ENCODE results near the gene CTXN1. TPM values are rescaled to one million over a fixed set of nuclear protein-coding genes. Genes with fewer than 3 reads are reported as not detected.
A peak's percentile ranks its signal among the peaks of the same experiment; 100 is the strongest.

The CTXN1 gene
- total and polyA plus RNA-seq, 2 donors (not counting 1 experiment from before 2014, with no cell fraction given): not detected

- Histone ChIP-seq H3K4me3 (ENCODE audit: control extremely low read depth in 1 of 5, extremely low read depth in 1 of 5, insufficient read depth in 1 of 5, low read depth in 2 of 5, low read length in 4 of 5) (peak overlapping the region; percentile 52 to 69 (median 63)), H2AFZ (ENCODE audit: insufficient read depth, low read depth, low read length, poor library complexity, severe bottlenecking) (peak overlapping the region; percentile 70), H3K79me2 (ENCODE audit: control insufficient read depth, insufficient read depth, low read length) (peaks cover 8% of the 10 kb centered on the region), H3K4me1 (ENCODE audit: control insufficient read depth in 2 of 2, insufficient read depth in 2 of 2, low read length in 2 of 2) (peaks cover 55 to 57% of the 10 kb centered on the region in 2 donors), H3K4me2 (replicated peaks; ENCODE audit: low read depth, low read length, poor library complexity, severe bottlenecking) (peak overlapping the region; percentile 83), H4K20me1 (ENCODE audit: control insufficient read depth, insufficient read depth, low read length, poor library complexity, severe bottlenecking) (peaks cover 51% of the 10 kb centered on the region), H3K36me3 (replicated peaks in 1 of 2; ENCODE audit: control extremely low read depth in 1 of 2, control insufficient read depth in 1 of 2, extremely low read depth in 1 of 2, insufficient read depth in 2 of 2, low read length in 1 of 2) (peaks cover 0 to 13% of the 10 kb centered on the region in 2 experiments), H3K27ac (ENCODE audit: low read length in 2 of 2) (peak overlapping the region; percentile 73 to 74), H3K9me3 (ENCODE audit: control extremely low read depth in 1 of 3, control insufficient read depth in 2 of 3, insufficient read depth in 1 of 3, low read length in 2 of 3) (peaks cover 0 to 21% (median 0%) of the 10 kb centered on the region in 3 donors), H3K27me3 (replicated peaks in 1 of 4; ENCODE audit: control extremely low read depth in 1 of 4, control insufficient read depth in 3 of 4, insufficient read depth in 4 of 4, low read length in 3 of 4) (peaks cover 0 to 28% (median 16%) of the 10 kb centered on the region in 4 experiments), H3K9ac (ENCODE audit: low read length) (peak overlapping the region; percentile 57)
- peak overlapping the region; percentile 96 for H3K27ac Mint-ChIP-seq
- no peaks in the 10 kb centered on the region for H3K9me3 Mint-ChIP-seq (ENCODE audit: insufficient read depth)
- H3K27me3 Mint-ChIP-seq: peaks cover 15% of the 10 kb centered on the region
- intact Hi-C loops (cut with micrococcal nuclease): no loop called here
- ATAC-seq (ENCODE audit: low read depth): no peak
- peaks cover 46% of the 10 kb centered on the region for H3K4me1 Mint-ChIP-seq
- CTCF ChIA-PET: interaction anchor here (1.0 to 3.8 kb wide), 7 partner anchors 8 to 353 kb away, joined by 3 to 28 read pairs (median 7); partner anchors contain the start of genes CAMSAP3, PET100 and TIMM44
- peak overlapping the region; percentile 95 for H3K4me3 Mint-ChIP-seq
- DNase-seq: no peak
- POLR2A ChIA-PET: interaction anchor here (0.6 to 2.8 kb wide), 6 partner anchors 9 to 400 kb away, joined by 3 to 29 read pairs (median 6); partner anchors contain the start of genes NDUFA7, RPS28 and TIMM44
- 66% methylated on average over 12 of the region's 17 CpGs for WGBS (ENCODE audit: insufficient coverage)
- no peak for TF ChIP-seq CTCF (IDR thresholded peaks at IDR 0.05)
Observed at GRCh38 chr19:7921302-7921966, 4.5 kb downstream of the CTXN1 start.
